Inflammatory macrophage treated with lipopolysaccharide for 1 hour (primary cell): ENCODE results near the gene CDCA5.
A peak's percentile ranks its signal among the peaks of the same experiment; 100 is the strongest.

Experiments used
- DNase-seq, 2 donors: peaks; one replicate each; pipeline ENCODE4 v3.0.0-alpha.2; 2020 to 2022

Gene CDCA5

DNA sequence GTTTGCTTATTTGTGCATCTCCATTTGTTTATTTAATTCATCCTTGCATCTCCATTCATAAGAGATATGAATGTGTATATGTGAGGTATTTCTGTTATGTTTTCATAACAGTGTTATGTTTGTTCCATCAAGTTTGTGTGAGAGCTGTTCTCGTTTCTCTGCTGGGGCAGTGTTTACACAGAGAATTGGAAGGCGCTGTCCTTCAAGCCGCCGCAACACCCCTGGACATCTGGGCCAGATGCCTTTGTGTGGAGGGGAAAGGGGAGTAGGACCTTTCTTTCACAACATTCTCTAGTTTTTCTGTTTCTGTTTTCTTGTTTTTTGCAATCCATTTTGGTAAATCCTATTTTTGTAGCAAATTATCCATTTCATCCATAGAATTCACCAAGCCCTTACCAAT is 20.8 kb upstream of the CDCA5 start:
- no peak for DNase-seq

DNA sequence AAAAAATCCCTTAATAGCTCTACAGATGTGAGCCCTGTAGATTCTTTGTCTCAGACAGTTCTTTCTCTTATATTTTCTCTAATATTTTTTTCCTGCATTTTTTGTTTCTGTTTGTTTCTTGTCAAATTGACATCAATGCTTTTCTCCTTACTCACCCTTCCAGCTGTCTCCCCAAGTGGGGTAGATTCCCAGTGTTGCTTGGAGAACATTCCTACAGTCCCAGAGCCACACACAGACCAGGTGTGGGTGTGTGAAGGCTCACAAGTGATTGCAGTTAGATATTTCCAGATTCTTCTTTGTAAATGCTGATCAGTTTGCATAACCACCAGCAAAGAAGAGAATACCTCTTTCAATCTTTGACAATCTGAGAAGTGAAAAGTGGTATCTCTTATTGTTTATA is 19.6 kb upstream of the CDCA5 start:
- DNase-seq: no peak

DNA sequence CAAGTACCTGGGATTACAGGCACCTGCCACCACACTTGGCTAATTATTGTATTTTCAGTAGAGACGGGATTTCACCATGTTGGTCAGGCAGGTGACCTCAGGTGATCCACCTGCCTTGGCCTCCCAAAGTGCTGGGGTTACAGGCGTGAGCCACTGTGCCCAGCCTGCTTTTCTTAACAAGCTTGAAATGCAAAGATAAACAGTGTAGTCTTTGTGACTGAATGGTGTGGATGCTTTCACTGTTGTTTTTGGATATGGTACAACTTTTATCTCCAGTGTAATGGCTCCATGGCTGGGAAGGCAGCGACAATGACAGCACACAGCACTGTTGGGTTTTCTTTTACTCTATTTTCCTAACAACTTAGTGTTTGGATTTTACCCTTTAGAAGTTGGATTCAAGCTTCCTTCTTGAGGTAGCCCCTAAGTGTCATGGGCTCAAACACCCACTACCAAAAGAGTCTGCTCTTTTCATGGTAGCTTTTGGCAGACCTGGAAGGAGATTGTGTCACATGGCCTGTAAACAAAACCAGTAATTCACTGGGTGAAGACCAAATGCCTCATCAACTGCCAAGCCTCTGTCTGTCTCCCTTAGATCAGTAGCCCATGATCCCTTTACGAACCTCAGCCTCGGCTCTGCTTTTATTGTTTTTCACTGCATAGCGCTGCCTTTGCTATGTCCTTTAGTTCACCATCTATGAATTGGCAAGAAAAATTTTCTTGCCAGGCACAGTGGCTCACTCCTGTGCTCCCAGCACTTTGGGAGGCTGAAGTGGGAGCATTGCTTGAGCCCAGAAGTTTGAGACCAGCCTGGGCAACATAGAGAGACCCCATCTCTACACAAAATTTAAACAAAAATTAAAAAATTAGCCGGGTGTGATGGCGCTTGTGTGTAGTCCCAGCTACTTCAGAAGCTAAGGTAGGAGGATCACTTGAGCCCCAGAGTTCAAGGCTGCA is 18.6 kb upstream of the CDCA5 start:
- DNase-seq: no peak

DNA sequence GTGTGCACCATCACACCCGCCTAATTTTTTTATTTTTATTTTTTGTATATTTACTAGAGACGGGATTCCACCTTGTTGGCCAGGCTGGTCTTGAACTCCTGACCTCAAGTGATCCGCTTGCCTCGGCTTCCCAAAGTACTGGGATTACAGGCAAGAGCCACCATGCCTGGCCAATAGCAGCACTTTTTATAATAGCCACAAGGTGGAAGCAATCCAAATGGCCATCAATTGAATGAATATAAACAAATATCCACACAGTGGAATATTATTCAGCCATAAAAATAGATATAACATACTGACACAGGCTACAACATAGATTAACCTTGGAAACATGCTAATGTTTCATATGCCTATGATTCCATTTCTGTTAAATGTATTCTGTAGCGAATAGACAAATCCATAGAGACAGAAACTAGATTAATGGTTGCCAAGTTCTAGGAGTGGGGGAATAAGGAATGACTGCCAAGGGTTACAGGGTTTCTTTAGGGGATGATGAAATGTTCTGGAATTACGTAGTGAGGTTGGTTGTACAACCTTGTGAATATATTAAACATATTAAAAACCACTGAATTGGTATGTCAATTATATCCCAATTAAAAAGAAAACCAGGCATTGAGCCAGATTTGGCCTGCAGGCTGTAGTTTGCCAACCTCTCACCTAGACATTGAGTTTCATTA is 17.0 kb upstream of the CDCA5 start:
- DNase-seq: no peak

DNA sequence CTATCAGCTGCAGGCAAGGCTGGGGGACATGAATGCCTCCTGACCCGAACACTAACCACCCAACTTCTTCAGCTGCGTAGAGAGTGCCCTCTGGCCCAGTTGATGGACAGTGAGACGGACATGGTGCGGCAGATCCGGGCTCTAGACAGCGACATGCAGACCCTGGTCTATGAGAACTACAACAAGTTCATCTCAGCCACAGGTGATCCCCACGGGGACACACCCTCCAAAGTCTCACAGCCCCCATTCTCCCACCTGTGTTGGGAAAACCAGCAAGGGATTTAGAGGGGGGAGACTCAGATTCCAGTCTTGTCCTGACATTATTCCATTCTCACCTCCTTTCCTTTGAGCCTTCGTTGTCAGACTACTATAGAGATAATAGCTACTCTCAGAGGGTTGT is 13.1 kb upstream of the CDCA5 start:
- DNase-seq: no peak

DNA sequence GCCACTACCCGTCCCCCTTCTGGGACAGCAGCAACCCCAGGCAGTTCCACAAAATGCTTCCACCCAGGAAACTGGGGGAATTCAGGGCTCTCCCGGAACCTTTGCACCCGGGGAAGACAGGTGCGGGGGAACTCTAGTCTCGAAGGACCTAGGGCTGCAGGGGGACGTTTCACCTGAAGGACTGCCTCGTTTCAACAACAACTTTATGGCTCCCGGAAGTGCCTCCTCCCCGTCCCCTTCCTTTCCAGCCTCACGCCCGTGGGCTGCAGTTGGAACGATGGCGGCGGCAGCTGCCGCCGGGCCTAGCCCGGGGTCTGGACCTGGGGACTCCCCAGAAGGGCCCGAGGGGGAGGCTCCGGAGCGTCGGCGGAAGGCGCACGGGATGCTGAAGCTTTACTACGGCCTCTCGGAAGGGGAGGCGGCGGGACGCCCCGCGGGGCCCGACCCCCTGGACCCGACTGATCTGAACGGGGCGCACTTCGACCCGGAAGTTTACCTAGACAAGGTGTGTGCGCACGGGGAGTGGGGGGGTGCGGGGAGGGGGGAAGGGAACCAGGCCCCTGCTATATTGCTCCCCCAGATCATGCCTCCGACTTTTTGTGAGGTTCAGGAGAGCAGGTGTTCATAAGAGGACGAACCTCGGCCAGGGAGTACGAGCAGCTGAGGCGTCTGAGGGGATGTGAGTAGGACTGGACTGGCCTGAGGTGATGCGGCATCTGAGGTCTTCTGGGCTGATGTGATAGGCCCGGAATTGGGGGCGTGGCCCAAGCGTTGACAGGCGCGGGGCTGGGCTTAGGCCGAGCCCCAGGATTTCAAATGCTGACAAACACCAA is 12.3 kb upstream of the CDCA5 start, which contains the start of gene VPS51:
Gene VPS51, plus strand, starts transcription at position 241 of the 833 bp plus-strand sequence. Its CDS starts 37 bp downstream, at position 278.
- DNase-seq: peak; percentile 82 to 88

DNA sequence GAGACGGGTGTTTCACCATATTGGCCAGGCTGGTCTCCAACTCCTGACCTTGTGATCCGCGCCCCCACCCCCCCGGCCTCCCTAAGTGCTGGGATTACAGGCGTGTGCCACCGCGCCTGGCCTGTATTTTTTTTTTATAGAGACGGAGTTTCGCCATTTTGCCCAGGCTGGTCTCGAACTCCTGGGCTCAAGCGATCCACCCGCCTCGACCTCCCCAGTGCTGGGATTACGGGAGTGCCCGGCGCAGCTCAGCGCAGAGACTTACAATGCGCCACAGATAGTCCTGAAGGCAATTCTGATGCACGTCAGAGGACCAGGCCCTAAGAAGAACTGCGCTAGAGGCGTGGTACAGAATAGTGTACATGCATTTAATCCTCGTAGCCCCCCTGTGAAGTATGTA is 11.6 kb upstream of the CDCA5 start:
- DNase-seq: no peak

DNA sequence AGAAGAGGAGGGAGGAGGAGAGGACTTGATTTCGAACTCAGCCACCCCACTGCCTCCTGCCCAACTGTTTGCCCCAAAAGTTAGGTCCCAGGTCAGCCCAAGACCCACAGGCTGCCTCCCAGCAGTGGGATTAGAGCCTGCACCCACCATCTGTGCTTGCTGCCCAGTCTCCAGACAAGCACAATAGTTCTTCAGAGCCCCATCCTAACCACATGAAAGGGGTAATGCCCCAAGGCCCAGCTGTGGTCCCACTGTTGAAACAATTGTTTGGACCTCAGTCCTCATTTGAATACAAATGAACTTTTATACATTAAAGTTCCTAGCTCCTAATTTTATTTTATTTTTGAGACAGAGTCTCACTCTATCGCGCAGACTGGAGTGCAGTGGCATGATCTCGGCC is 6.8 kb upstream of the CDCA5 start:
- no peak for DNase-seq

DNA sequence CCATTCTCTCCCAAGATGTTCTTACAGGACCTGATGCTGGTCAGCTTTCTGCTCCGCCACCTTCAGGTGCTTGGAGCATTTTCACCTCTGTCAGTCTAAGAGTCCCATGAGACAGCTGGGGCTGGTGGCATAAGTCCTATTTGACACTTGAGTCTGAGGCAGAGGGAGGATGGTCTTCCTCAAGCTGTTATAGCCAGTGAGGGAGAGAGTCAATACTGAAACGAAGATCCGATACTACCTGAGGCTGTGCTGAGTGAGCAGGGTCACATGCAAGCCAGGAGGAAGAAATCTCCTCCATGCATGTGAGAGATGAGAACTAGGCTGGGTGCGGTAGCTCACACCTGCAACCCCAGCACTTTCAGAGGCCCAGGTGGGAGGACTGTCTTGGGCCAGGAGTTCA is 5.8 kb upstream of the CDCA5 start:
- DNase-seq: no peak

DNA sequence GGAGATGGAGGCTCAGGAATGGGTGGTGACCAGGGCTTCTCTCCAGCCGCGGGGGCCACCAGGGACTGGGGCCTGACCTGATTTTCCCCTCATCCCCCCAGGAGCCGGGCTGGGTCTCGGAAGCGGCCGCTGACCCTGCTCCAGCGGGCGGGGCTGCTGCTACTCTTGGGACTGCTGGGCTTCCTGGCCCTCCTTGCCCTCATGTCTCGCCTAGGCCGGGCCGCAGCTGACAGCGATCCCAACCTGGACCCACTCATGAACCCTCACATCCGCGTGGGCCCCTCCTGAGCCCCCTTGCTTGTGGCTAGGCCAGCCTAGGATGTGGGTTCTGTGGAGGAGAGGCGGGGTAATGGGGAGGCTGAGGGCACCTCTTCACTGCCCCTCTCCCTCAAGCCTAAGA is 4.0 kb upstream of the CDCA5 start:
- DNase-seq: no peak

DNA sequence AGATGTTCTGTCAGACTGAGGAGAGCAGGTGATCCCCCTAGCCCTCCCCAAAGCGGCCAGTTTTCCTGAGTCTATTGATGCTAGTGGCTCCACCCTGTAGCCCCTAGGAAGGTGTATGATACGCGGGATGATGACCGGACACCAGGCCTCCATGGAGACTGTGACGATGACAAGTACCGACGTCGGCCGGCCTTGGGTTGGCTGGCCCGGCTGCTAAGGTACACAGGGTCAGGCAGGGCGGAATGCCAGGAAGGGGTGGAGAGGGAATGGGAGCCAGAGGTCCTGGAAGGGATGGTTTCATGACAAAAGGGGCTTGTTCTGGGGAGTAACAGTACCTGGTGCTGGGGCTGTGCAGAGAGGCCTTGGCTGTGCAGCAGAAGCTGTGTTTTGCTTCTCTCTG is 3.4 kb upstream of the CDCA5 start:
- DNase-seq: no peak

DNA sequence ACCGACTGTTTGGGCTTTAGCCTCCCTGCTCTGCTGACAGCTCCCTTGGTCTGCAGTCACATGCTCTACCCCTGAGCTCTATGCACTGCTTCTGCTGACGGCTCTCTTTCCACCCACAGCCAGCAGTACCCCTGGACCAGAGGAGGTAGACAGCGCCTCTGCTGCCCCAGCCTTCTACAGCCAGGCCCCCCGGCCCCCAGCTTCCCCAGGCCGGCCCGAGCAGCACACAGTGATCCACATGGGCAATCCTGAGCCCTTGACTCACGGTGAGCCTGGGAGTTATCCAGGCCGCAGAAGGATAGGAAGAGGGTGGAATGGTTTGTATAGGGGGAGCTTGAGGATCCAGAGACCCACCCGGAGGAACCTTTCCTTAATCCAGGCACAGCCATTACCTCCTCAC is 3.0 kb upstream of the CDCA5 start:
- DNase-seq: no peak

DNA sequence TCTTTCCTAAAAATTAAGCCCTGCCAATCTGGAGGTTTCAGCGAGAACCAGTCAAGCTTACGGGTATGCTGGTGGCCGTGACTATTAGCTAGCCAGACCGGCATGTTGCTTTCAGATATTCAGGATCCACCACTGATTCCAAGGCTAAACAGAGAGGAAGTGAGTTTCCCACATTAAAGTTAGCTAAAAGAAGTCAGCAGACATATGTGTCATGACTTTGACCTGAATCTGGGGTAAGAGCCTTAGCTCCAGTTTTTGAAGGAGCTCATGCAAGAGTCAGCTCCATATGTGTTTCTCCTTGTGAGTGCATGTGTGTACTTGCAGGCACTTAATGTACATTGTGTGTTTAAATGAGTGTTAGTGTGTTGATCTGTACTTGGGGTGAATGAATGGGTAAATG is 1.6 kb upstream of the CDCA5 start:
- peak; percentile 24 to 60 for DNase-seq

DNA sequence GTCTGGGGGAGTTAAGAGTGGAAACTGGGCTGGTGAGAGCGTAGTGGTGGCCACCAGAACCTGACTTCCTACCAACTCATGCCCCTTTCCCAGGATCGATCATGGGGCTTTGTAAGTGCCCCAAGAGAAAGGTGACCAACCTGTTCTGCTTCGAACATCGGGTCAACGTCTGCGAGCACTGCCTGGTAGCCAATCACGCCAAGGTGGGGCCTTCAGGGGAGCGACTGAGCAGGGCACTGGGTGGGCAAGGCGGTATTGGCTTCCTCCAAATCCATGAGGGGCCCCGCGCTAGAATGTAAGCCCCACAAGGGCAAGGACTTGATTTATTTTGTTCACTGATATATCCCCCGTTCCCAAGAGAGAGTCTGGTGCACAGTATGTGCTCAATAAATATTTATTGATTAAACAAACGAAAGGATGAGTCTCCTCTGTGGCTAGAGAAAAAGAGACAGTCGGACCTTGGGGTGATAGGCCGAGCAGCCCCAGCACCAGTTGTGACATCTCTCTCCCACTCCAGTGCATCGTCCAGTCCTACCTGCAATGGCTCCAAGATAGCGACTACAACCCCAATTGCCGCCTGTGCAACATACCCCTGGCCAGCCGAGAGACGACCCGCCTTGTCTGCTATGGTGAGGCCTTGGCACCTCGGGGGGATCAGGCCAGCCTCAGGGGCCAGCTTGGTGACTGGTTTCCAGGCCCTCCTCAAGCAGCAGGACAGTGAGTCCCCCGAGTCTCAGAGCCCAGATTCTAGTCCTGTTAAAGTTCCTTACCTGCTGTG is 947 bp upstream of the CDCA5 start:
- DNase-seq: no peak

DNA sequence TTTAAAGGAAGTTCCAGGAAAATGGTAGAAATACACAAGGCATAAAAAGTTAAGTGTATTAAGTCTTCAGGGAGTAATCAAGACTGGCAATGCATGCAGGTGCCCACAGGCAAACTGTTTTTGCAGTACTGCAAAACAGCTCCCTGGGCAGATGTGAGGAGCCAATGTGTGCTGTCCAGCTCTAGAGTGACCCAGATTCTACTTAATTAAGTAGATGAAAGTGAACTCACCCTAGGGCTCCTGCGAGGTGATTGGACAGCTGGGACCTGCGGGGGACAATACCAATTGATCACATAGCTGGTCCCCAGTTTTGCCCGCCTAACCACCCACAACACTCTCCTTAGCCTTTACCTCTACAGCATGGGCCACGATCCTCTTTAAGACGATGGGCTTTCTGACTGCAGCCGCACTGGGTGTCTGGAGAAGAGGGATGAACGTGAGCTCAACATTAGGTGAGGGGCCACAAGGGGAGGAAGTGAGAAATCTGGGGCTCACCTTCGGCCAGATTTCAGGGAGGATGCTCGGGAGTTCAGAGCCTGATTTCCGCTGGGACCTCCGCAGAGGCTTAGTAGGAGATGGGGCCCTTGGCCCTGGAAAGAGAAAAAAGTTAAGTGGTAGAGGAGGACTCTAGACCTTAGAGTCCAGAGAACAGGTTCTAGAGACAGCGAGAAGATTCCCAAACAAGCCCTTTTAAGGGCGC is 556 bp downstream of the CDCA5 start:
- no peak for DNase-seq

DNA sequence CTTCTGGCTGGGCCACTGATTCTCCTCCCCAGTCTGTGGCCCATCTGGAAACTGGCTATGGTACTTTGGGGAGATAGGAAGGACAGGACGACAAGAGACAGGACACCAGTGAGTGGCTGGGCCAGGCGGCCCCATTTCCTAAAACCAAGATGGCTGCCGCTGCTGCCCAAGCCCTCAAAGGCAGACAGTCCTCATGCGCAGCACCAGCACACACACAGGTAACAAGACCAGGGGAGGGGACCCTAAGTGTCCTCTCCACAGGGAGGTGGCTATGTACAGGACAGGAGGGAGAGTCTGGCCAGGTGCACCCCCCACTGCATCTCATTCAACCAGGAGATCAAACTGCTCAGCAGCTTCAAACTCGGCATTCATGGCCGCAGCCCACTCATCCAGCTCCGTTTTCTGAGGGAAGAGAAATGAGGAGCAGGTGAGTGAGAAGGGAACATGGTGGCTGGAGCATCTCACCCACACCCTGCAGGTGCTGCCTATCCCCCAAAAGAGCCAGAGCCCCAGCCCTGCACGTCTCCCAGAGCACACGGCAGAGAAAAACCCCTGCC is 5.0 kb downstream of the CDCA5 start:
- no peak for DNase-seq

DNA sequence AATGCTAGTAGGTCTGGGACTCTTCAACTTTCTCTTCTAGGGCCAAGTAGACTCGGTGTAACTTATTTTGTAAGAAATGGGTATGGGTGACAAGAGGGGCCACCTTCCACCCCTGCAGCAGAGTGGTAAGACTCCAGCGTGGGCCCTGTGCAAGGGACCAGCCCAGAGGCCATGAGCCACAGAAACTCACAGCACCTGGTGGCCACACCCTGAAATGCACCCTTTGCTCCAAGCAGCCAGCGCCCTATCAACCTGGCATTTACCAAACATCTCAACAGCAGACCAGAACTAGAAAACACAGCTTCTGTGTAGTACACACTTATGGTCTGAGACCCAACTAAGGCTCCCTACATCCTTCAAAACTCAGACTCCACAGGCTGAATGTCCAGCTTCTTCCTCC is 5.7 kb downstream of the CDCA5 start:
- DNase-seq: peak; percentile 27 to 73

DNA sequence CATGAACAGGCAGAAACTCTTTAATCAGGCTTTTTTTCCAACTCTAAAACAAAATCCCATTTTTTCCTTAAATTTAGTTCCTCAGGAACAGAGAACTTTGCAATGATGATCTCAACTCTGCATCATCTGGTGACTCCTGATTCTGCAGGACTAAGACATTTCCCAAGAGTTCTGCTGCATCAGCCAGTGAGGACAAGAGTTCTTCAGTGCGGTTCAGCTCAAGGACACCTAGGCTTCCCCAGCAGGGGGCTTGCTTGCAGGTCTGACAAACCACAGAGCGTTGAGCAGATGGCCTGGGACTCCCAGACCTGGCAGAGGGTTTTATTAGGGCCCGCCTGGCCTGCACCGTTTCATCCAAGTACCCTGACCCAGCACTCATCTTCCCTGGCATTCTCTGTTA is 6.4 kb downstream of the CDCA5 start:
- DNase-seq: peak in 1 of 2 donors; percentile 34

DNA sequence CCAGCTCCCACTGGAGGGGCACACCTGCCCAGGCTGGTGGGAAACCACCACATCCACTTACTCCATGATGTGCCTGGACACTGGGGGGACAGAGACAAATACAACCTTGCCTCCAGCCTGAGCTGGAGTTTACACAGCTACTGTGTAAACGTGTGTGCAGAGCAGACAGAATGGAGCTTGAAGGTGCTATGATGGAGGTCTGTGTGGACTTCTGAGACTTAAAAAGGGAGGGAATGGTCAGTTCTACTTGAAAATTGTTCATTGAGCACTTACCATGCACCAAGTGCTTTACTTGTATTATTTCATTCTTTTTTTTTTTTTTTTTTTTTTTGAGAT is 11.2 kb downstream of the CDCA5 start:
- no peak for DNase-seq

DNA sequence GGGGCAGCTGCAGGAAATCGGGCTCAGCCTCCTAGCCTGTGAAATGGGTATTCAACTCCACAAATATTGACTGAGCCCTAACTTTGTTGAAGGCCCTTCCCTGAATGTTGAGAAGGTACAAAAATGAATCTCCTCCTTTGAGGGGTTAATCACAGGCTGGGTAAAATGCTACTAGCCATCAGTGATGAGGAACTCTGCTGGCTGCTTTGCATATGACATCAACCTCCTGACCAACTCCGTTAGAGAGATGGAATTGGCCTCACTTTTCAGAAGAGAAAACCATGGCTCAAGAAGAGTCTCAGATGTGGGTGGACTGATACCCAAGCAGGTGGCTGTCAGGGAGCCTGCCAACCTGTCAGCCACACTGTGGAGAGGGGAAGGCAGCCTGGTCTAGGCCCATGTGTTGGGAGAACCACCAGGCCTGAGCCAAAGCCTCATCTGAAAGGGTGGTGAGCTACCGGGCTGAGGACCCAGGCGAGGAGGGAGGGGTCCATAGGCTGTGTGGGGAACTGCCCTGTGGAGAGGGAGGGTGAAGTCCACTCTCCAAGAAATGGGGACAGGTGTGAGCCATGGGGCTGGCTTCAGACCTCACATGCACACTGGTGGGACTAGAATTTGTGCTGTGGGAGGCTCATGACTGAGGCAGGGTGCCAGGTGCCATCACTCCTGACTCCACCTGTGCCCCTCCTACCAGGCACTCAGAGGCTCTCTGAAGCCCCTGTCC is 11.8 kb downstream of the CDCA5 start:
- peak; percentile 33 to 36 for DNase-seq

DNA sequence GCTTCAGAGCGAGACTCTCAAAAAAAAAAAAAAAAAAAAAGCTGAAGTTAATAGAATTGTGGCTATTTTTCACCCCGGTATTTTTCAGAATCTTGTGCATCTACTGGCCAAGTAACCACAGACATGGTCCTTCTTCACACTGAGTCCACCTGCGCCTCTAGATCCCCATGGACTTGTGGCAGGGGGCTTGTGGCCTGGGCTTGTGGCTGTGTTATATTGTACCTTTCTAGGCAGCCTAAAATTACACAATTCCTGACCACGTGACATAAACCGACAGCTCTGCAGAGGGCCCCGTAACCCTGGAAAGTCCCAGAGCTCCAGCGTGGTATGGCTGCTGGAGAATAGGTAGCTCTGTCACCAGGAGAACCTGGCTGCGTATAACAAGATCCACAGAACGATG is 14.6 kb downstream of the CDCA5 start:
- peak in 1 of 2 donors; percentile 50 for DNase-seq
